HL-60 (cell line): ENCODE data around the gene ALPK1.

Experiments used
- GABPA ChIP-seq: IDR thresholded peaks from 2 replicates; pipeline ENCODE4 v1.6.1; 2012; ENCODE audit warnings: low read depth
- TF ChIP-seq, protein P1 (sequence below): IDR thresholded peaks from one replicate; pipeline ENCODE4 v1.5.1; 2011; ENCODE audit warnings: low read length, control low read depth, inconsistent platforms; ENCODE audit not compliant: insufficient read depth
- TF ChIP-seq, protein P2 (sequence below): IDR thresholded peaks from 2 replicates; pipeline ENCODE4 v1.6.1; 2012; ENCODE audit warnings: low read depth; ENCODE audit not compliant: insufficient replicate concordance

DNA sequence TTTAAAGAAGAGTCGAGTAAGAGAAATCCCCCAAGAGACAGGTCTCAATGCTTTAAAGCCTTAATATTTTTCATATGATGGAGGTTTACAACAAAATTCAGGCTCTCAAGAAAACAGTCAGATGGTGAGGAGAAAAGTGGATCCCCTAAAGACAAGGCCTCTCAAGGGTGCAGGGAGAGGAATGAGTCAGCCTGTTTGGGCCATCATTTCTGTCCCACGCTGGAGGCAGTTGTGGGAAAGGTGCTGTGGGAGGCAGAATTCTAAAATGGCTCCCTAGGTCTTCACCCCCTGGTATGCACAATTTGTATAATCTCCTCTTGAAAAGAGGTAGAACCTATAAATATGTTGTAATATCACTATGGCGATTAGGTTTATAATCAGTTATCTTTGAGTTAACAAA, 6.8 kb upstream of the ALPK1 start:
- TF ChIP-seq, protein P1, sequence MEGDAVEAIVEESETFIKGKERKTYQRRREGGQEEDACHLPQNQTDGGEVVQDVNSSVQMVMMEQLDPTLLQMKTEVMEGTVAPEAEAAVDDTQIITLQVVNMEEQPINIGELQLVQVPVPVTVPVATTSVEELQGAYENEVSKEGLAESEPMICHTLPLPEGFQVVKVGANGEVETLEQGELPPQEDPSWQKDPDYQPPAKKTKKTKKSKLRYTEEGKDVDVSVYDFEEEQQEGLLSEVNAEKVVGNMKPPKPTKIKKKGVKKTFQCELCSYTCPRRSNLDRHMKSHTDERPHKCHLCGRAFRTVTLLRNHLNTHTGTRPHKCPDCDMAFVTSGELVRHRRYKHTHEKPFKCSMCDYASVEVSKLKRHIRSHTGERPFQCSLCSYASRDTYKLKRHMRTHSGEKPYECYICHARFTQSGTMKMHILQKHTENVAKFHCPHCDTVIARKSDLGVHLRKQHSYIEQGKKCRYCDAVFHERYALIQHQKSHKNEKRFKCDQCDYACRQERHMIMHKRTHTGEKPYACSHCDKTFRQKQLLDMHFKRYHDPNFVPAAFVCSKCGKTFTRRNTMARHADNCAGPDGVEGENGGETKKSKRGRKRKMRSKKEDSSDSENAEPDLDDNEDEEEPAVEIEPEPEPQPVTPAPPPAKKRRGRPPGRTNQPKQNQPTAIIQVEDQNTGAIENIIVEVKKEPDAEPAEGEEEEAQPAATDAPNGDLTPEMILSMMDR = no peak
- no peak for TF ChIP-seq GABPA
- TF ChIP-seq, protein P2, sequence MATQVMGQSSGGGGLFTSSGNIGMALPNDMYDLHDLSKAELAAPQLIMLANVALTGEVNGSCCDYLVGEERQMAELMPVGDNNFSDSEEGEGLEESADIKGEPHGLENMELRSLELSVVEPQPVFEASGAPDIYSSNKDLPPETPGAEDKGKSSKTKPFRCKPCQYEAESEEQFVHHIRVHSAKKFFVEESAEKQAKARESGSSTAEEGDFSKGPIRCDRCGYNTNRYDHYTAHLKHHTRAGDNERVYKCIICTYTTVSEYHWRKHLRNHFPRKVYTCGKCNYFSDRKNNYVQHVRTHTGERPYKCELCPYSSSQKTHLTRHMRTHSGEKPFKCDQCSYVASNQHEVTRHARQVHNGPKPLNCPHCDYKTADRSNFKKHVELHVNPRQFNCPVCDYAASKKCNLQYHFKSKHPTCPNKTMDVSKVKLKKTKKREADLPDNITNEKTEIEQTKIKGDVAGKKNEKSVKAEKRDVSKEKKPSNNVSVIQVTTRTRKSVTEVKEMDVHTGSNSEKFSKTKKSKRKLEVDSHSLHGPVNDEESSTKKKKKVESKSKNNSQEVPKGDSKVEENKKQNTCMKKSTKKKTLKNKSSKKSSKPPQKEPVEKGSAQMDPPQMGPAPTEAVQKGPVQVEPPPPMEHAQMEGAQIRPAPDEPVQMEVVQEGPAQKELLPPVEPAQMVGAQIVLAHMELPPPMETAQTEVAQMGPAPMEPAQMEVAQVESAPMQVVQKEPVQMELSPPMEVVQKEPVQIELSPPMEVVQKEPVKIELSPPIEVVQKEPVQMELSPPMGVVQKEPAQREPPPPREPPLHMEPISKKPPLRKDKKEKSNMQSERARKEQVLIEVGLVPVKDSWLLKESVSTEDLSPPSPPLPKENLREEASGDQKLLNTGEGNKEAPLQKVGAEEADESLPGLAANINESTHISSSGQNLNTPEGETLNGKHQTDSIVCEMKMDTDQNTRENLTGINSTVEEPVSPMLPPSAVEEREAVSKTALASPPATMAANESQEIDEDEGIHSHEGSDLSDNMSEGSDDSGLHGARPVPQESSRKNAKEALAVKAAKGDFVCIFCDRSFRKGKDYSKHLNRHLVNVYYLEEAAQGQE = no peak
